CD14-positive monocyte (primary cell): ENCODE results near the gene LST1. TPM values are rescaled to one million over a fixed set of nuclear protein-coding genes. Genes with fewer than 3 reads are reported as not detected.
A peak's percentile ranks its signal among the peaks of the same experiment; 100 is the strongest.

ENCODE experiments used
- DNase-seq, 3 donors: peaks; one replicate each; pipeline ENCODE4 v3.0.0-alpha.2; 2011 to 2022
- H2AFZ ChIP-seq: 2 replicates; pipeline ENCODE4 v1.6.0; 2012; ENCODE audit warnings: mild to moderate bottlenecking, low read depth, low read length, inconsistent platforms; ENCODE audit not compliant: insufficient read depth, poor library complexity, severe bottlenecking
- H3K27ac ChIP-seq, 2 donors: 1 replicate in 1 of 2; 2 replicates in 1 of 2; pipeline ENCODE4 v1.5.1; 2012 to 2013; ENCODE audit warnings: low read length in 2 of 2, control low read depth in 1 of 2, inconsistent platforms in 1 of 2, low read depth in 1 of 2, mild to moderate bottlenecking in 1 of 2
- H3K27me3 ChIP-seq, 2 donors: one replicate each; pipeline versions ENCODE4 v1.6.0 to v1.6.1; 2011 to 2013; ENCODE audit warnings: low read length in 2 of 2; ENCODE audit not compliant: control insufficient read depth in 2 of 2, insufficient read depth in 2 of 2
- H3K36me3 ChIP-seq, 2 donors: replicated peaks in 1 of 2; 1 replicate in 1 of 2; 2 replicates in 1 of 2; pipeline versions ENCODE4 v1.5.1 to v1.6.1; 2012 to 2013; ENCODE audit warnings: low read length in 2 of 2, control low read depth in 1 of 2, inconsistent platforms in 1 of 2, mild to moderate bottlenecking in 1 of 2; ENCODE audit not compliant: insufficient read depth in 2 of 2, control insufficient read depth in 1 of 2
- H3K4me1 ChIP-seq, 2 donors: 1 replicate in 1 of 2; 2 replicates in 1 of 2; pipeline versions ENCODE4 v1.5.1 to v1.6.1; 2012 to 2013; ENCODE audit warnings: low read length in 2 of 2, control low read depth in 1 of 2, inconsistent platforms in 1 of 2, mild to moderate bottlenecking in 1 of 2, moderate library complexity in 1 of 2; ENCODE audit not compliant: insufficient read depth in 2 of 2, control insufficient read depth in 1 of 2
- H3K4me2 ChIP-seq: replicated peaks from 2 replicates; pipeline ENCODE3; 2012; ENCODE audit warnings: low read length, moderate library complexity, mild to moderate bottlenecking; ENCODE audit not compliant: poor library complexity, severe bottlenecking; ENCODE audit errors: extremely low read depth
- H3K4me3 ChIP-seq, 3 experiments: fragments of 200-600 bp in 1 of 3; sonication (generic) in 1 of 3; replicated peaks in 1 of 3; 1 replicate in 2 of 3; 2 replicates in 1 of 3; pipeline ENCODE4 v1.5.1; 2011 to 2013; ENCODE audit warnings: low read length in 3 of 3, mild to moderate bottlenecking in 3 of 3, control low read depth in 2 of 3, low read depth in 2 of 3, inconsistent platforms in 1 of 3, moderate library complexity in 1 of 3
- H3K79me2 ChIP-seq: 2 replicates; pipeline ENCODE4 v1.6.0; 2012; ENCODE audit warnings: mild to moderate bottlenecking, control low read depth, inconsistent platforms, low read length, moderate library complexity; ENCODE audit not compliant: insufficient read depth
- H3K9ac ChIP-seq: 2 replicates; pipeline ENCODE4 v1.6.0; 2017; ENCODE audit warnings: low read length, mild to moderate bottlenecking; ENCODE audit not compliant: insufficient read depth, poor library complexity, severe bottlenecking
- H3K9me3 ChIP-seq, 2 donors: replicated peaks in 1 of 2; 1 replicate in 1 of 2; 2 replicates in 1 of 2; pipeline versions ENCODE4 v1.5.1 to v1.6.1; 2012 to 2013; ENCODE audit warnings: low read length in 2 of 2, control low read depth in 1 of 2; ENCODE audit not compliant: control insufficient read depth in 1 of 2, insufficient read depth in 1 of 2
- H4K20me1 ChIP-seq: 2 replicates; pipeline ENCODE4 v1.6.0; 2012; ENCODE audit warnings: mild to moderate bottlenecking, low read length, control low read depth, moderate library complexity; ENCODE audit not compliant: insufficient read depth
- H3K27ac Mint-ChIP-seq, 7 donors: one replicate each; pipeline ENCODE4 v1.8.0; 2020; ENCODE audit warnings: mild to moderate bottlenecking in 7 of 7, mixed read lengths in 7 of 7, moderate library complexity in 6 of 7, inconsistent platforms in 2 of 7
- H3K27me3 Mint-ChIP-seq, 3 donors: one replicate each; pipeline ENCODE4 v1.8.0; 2021 to 2022; ENCODE audit warnings: low read depth in 3 of 3, mild to moderate bottlenecking in 3 of 3, mixed read lengths in 3 of 3, moderate library complexity in 3 of 3, inconsistent platforms in 1 of 3
- H3K36me3 Mint-ChIP-seq, 2 donors: one replicate each; pipeline ENCODE4 v1.8.0; 2020; ENCODE audit warnings: mixed read lengths in 2 of 2, inconsistent platforms in 1 of 2, mild to moderate bottlenecking in 1 of 2
- H3K4me1 Mint-ChIP-seq: one replicate; pipeline ENCODE4 v1.8.0; 2020; ENCODE audit warnings: mild to moderate bottlenecking, mixed read lengths
- H3K4me3 Mint-ChIP-seq, 2 donors: one replicate each; pipeline ENCODE4 v1.8.0; 2020; ENCODE audit warnings: mild to moderate bottlenecking in 2 of 2, mixed read lengths in 2 of 2, moderate library complexity in 1 of 2
- H3K9me3 Mint-ChIP-seq, 7 donors: one replicate each; pipeline ENCODE4 v1.8.0; 2020 to 2022; ENCODE audit warnings: mixed read lengths in 7 of 7, mild to moderate bottlenecking in 6 of 7, moderate library complexity in 6 of 7, inconsistent platforms in 2 of 7
- WGBS: methylation state at CpG from one replicate; pipeline ENCODE4 v1.1.5; 2013; ENCODE audit warnings: missing lambda C conversion rate; ENCODE audit not compliant: insufficient coverage; 5-methylcytosine and 5-hydroxymethylcytosine counted together
- intact Hi-C, 2 donors: fragments of 100-400 bp; cut with micrococcal nuclease; formaldehyde crosslinking; loops; one replicate each; pipeline versions ENCODE4 v1.15.0 to v1.15.1; 2023
- polyA plus RNA-seq, 3 donors: library from polyadenylated mRNA; depleted of rRNA in 1 of 3; unstranded in 2 of 3; stranded (reverse) in 1 of 3; fragments of 300-500 nt in 2 of 3; fragments of >200 nt in 1 of 3; fragmentation: Illumina TruSeq in 2 of 3; gene quantifications; 1 replicate in 2 of 3; 2 replicates in 1 of 3; pipeline ENCODE4 v1.2.3, GENCODE V29; 2012 to 2021
- TF ChIP-seq, protein P1 (sequence below): fragments of 200-600 bp; IDR thresholded peaks from one replicate; pipeline ENCODE4 v1.8.0; 2022; ENCODE audit warnings: antibody characterized with exemption, mild to moderate bottlenecking

The LST1 gene
- polyA plus RNA-seq, 3 donors = 1,103 to 1,584 (median 1,202) TPM

DNA sequence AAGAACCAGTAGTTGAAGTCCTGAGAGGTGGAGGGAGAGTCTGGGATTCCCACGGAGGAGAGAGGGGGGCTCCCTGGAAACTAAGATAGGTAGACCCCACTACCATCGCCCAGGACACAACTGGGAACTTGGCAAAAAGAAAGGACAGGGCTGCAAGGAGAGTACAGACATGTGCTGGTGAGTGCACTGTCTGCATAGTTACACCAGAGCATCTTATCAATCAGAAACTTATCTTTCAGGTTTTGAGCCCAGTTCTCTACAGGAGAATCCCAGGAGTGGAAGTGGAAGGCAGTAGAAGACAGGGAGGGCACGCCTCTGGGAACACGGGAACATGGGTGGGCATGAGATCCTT is 26.5 kb upstream of the LST1 start:
- Histone ChIP-seq H3K4me3 (peak overlapping the region; percentile 3 to 66 (median 13)), H3K9ac (peak overlapping the region; percentile 75), H3K4me2 (peak overlapping the region; percentile 78), H4K20me1 (no peaks in the 10 kb centered on the region), H2AFZ (no peak overlapping the region), H3K9me3 (no peaks in the 10 kb centered on the region), H3K27me3 (no peaks in the 10 kb centered on the region), H3K4me1 (peaks cover 84 to 85% of the 10 kb centered on the region in 2 donors), H3K36me3 (no peaks in the 10 kb centered on the region), H3K79me2 (peaks cover 15% of the 10 kb centered on the region), H3K27ac (peak overlapping the region; percentile 96 to 98)
- peaks cover 17 to 28% of the 10 kb centered on the region in 2 donors for H3K36me3 Mint-ChIP-seq
- TF ChIP-seq, protein P1, sequence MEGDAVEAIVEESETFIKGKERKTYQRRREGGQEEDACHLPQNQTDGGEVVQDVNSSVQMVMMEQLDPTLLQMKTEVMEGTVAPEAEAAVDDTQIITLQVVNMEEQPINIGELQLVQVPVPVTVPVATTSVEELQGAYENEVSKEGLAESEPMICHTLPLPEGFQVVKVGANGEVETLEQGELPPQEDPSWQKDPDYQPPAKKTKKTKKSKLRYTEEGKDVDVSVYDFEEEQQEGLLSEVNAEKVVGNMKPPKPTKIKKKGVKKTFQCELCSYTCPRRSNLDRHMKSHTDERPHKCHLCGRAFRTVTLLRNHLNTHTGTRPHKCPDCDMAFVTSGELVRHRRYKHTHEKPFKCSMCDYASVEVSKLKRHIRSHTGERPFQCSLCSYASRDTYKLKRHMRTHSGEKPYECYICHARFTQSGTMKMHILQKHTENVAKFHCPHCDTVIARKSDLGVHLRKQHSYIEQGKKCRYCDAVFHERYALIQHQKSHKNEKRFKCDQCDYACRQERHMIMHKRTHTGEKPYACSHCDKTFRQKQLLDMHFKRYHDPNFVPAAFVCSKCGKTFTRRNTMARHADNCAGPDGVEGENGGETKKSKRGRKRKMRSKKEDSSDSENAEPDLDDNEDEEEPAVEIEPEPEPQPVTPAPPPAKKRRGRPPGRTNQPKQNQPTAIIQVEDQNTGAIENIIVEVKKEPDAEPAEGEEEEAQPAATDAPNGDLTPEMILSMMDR = no peak
- H3K27ac Mint-ChIP-seq = peak overlapping the region; percentile 91 to 98 (median 94)
- WGBS = 10% methylated on average over 2 of the region's 4 CpGs
- peaks cover 80% of the 10 kb centered on the region for H3K4me1 Mint-ChIP-seq
- intact Hi-C loops = loop anchor here in 1 of 2 donors (2.0 kb wide), 1 partner anchor 27 kb away; the partner anchor contains the start of gene LST1
- H3K9me3 Mint-ChIP-seq = no peaks in the 10 kb centered on the region
- no peak for DNase-seq
- peaks cover 0 to 2% (median 0%) of the 10 kb centered on the region in 3 donors for H3K27me3 Mint-ChIP-seq
- H3K4me3 Mint-ChIP-seq = peak overlapping the region; percentile 79 to 81

DNA sequence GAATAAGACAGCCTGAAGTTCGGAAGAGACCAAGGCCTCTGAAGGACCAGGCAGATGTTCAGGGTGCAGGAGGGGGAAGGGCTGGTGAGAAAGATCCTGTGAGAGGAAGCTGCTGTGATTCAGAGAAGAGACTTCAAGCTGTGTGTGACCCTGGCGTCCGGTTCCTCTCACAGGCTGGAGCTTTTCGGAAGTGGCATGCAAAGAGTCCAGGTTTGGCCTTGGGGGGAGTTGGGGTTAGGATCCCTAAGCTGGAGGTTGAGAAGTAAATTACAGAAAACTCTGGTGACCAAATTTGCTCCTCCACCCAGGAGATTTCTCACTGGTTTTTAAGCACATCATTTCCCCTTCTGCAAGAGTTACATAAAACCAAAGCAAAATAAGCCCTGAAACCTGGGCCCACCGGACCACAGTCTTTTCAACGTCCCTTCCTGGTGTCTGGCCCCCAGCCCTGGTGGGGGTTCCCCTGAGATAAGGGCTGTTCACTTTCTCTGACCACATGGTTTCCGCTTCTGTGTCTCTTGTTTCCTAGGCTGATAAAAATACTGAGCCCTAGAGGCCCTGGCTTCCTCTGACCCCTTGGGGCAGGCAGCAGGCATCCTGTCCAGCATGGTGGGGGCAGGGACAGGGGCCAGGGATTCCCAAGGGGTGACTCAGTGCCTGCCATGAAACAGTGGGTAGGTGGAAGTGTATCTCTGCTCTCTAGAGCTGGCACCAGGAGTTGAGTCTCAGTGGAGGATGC is 25.9 kb upstream of the LST1 start:
- intact Hi-C loops = loop anchor here in 1 of 2 donors (1.0 to 2.0 kb wide), 2 partner anchors 8 to 27 kb away; partner anchors contain the start of gene LST1
- WGBS = 0% methylated on average over 4 of the region's 7 CpGs

More for the DNA sequence above, 25.9 kb upstream of the LST1 start:
- peaks cover 84% of the 10 kb centered on the region for H3K4me1 Mint-ChIP-seq
- H3K36me3 Mint-ChIP-seq = peaks cover 15 to 26% of the 10 kb centered on the region in 2 donors
- no peaks in the 10 kb centered on the region for H3K9me3 ChIP-seq
- peak overlapping the region; percentile 79 to 81 for H3K4me3 Mint-ChIP-seq
- H3K36me3 ChIP-seq = no peaks in the 10 kb centered on the region
- peaks cover 15% of the 10 kb centered on the region for H3K79me2 ChIP-seq
- H3K4me1 ChIP-seq = peaks cover 84 to 85% of the 10 kb centered on the region in 2 donors
- no peak overlapping the region for H2AFZ ChIP-seq
- H3K9ac ChIP-seq = peak overlapping the region; percentile 75
- no peaks in the 10 kb centered on the region for H3K27me3 ChIP-seq
- H4K20me1 ChIP-seq = no peaks in the 10 kb centered on the region
- peak overlapping the region; percentile 96 to 98 for H3K27ac ChIP-seq
- peak; percentile 94 to 97 (median 95) for DNase-seq
- TF ChIP-seq, protein P1 = no peak
- H3K9me3 Mint-ChIP-seq = no peaks in the 10 kb centered on the region
- H3K4me2 ChIP-seq = peak overlapping the region; percentile 78
- peaks cover 0 to 4% (median 0%) of the 10 kb centered on the region in 3 donors for H3K27me3 Mint-ChIP-seq
- H3K4me3 ChIP-seq = peak overlapping the region in 2 of 3 experiments; percentile 4 to 66
- peak overlapping the region; percentile 91 to 98 (median 94) for H3K27ac Mint-ChIP-seq
